ENCODE results near the gene PARD3.
"Not testable (repeated sequence)": the region's sequence is repeated elsewhere in the genome, so short reads cannot be mapped to it uniquely, and the experiment has no call there.

Gene PARD3

DNA sequence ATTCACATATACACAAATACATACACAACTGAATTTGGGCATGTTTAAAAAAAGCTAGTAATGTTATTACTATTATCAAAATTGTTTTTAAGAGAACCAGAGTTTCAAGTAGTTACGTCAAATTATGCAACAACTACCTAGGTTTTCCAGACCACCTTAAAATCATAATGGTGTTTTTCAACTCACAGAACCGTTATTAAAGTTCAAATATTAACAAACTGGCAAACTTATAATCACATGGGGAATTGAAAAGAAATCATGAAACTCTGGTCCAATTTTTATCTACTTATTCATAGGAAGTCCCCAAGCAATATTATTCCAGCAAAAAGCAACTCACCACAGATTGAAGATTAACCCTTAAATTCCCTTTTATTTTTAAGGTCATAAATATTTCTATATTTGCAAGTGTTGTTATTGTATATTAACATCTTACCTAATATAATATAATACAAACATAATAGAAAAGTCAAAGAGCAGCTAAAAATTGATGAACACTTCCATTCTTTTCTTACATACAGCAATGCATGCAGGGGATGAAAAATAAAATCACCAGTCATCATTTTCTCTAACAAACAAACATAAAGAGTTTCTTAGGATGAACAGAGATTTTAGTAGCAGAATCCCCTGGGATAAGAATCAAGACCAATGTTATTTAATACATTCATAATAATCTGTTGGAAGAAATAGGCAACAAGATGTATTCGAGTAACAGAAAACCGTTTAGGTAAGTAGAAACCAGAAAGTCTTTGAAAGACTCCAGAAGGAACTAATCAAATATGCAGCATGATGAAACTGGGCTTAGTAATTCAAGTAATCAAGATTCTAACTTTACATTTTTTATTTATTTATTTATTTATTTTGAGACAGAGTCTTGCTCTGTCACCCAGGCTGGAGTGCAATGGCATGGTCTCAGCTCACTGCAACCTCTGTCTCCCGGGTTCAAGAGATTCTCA, 391.1 kb downstream of the PARD3 start:
- DNase-seq (ENCODE audit: low spot score) = no peak

GRCh38 chr10:34420795-34421194, 394.3 kb downstream of the PARD3 start:
- no peak for DNase-seq (ENCODE audit: low spot score)

- DNase-seq (ENCODE audit: low spot score) = no peak
Measured at GRCh38 chr10:34420273-34420672, 394.8 kb downstream of the PARD3 start.

DNA sequence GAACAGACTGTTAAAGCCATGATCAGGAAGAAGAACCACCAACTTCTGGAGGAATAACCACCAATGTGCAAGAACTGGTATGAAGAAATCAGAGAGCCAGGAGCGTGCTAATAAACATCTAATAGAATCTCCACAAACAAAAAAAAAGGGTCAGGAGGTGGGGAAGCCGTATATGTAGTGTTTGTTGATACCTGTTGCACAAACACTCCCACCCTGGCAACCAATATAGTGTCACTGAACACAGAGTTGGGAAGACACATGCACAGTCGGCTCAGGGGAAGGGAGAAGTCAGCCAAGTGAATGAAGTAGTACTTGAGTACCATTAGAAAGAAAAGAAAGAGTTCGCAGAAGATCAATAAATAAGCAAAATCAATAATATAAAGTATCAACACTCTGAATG, 400.1 kb downstream of the PARD3 start:
- DNase-seq (ENCODE audit: low spot score) = no peak

- no peak for DNase-seq (ENCODE audit: low spot score)
Measured at GRCh38 chr10:34413756-34414587, 401.1 kb downstream of the PARD3 start.

DNA sequence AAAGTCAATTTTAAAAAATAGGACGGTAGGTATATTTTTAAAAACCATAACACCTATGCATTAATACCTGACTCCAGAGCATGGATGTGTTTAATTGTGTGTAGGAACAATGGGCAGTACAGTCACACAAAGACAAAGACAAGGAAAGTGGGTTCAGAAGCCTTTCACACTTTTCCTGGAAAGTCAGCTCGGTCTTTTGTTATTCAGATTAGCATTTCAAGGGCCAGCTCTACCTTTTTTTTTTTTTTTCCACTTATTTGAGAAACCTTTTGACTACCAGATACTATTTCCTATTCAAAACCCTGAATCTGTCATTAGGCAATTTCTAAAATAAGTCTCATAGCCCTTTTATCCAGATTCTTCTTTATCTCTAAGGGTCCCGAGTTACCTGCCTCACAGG, 401.9 kb downstream of the PARD3 start:
- no peak for DNase-seq (ENCODE audit: low spot score)

DNA sequence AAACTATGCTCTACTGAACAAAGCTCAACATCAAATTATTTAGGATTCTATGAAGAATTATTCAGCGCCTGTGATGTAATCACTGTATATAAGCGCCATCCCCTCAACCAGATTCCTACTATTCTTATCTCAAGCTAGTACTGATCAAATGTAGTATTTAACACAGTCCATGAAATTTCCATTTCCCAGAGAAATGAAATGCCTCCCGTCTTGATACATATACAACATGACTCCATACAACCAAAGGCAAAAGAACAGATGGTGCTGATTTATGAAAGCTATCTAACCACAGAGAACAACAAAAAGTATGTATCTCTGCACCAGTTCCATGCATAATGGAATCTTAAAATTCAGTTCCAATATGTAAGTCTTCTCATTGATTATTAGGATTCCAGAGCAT, 406.1 kb downstream of the PARD3 start:
- DNase-seq (ENCODE audit: low spot score) = no peak

GRCh38 chr10:34408381-34408780, 406.7 kb downstream of the PARD3 start:
- DNase-seq (ENCODE audit: low spot score) = no peak

DNA sequence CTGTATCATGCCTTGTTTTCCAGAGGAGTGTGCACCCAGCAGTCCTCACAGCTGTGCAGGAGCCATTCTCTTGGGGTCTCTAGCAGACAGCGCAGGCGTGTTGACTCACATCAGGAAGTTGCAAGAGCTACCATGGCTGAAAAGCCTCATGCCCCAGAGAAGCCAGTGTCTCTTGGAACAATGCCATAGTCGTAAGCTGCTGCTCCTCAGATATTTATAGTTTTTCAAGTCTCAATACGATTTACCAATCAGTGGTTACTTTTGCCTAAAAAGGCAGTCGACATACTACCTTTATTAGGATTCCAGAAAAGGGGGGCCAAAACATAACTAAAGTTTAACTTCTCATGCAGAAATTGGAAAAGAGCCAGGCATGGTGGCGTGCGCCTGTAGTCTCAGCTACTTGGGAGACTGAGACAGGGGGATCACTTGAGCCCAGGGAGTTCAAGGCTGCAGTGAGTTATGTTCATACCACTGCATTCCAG, 407.7 kb downstream of the PARD3 start:
- DNase-seq (ENCODE audit: low spot score) = no peak

DNA sequence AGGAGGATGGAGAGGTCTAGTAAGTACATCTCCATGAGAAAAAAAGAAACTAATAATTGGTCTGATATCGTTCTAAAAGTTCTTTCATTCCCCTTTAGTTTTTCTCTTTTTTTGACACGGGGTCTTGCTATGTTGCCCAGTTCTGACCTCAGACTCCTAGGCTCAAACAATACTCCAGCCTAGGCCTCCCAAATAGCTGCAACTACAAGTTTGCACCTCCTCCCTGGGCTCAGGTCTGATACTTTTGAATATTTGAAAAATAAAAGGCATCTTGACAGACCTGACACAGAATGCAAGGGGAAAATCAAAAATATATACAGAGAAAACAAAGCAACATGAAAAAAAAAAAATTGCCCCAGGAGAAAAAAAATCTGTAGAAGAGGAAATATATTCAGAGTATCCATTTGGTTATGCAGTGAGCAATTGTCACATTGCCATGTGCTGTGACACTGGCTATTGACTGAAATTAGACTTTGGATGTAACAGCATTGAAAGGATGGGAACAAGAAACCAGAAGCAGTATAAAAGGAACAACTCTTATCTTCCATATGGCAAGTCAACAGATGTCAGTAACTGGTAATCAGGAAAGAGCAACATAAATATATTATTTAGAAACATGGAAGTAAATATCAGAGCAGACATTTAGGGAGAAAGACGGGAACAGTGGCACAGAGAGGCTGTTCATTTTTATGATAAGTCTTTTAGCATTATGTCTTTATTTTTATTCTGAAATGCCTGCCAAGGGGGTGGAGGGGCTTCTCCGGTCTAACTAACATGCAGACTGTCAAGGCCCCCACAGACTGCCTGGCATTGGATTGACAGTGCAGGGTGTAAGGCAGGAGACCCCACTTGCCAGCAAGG, 408.4 kb downstream of the PARD3 start:
- DNase-seq (ENCODE audit: low spot score) = no peak

GRCh38 chr10:34405611-34406462, 409.3 kb downstream of the PARD3 start:
- no peak for DNase-seq (ENCODE audit: low spot score)

DNA sequence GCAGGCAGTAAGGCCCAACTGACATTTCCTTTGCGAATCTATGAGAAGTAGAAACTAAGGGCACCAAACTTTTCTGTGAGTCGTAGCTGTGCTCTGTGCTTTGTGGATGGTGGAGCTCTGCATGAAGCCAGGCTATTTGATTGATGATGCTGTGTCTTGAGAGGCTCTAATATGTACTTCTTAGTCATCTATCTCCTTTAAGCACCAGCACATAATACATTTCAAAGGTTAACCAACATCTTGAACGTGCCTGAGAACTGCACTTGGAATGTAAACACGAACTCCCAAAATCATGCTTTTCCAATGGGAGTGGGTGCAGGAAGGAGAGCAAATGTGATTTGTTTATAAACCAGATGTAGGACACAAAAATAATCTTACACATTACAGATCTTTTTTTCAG, 411.6 kb downstream of the PARD3 start:
- no peak for DNase-seq (ENCODE audit: low spot score)

DNA sequence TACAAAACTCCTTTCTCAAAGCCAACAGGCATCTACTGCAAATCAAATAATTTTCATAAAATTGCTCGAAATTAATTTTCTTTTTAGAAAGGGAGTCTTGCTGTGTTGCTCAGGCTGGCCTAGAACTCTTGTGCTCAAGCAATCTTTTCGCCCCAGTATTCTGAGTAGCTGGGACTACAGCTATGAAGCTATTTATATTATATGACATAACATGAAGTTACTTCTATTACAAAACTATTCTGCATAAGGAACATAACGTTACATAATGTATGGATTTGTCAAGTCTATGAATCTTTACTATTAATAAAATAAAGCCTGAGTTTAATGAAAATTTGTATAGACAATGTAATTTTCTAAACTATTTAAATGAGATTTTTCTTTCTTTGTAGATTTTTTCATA, 415.0 kb downstream of the PARD3 start:
- no peak for DNase-seq (ENCODE audit: low spot score)

DNA sequence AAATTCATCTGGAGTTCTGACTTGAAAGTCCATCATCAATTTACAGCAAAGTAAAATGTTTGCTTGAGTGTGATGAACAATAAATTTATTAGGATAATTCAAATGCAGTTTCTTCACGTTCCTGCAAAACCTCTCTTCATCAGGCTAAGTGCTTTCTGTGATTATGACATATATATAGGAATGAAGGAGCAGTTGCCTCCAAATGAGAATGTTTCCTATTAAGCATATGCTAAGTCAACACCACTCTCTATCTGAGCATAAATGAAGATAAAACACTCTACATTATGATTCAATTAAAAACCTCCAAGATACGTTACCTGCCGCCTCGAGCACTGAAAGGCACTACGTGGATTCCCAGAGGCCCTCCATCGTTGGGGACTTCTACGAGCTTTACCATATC, 416.1 kb downstream of the PARD3 start:
- DNase-seq (ENCODE audit: low spot score) = no peak

DNA sequence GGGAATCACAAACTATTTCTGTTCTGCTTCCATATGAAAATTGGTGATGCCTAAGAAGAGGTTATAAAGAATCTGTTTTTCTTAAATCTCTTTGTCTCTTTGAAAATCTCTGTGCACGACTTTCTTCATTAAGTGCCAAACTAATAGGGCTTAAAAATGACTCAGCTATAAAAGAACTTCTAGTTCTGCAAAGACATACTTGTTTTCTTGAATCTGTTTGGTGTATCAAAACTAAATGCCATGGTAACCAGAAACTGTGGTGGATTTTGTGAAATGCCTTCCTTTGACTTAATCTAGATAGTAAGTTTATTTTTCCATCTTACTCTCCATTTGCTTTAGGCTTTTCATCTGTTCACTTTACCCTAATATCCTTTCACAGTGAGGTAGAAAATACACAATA, 417.8 kb downstream of the PARD3 start:
- no peak for DNase-seq (ENCODE audit: low spot score)

DNA sequence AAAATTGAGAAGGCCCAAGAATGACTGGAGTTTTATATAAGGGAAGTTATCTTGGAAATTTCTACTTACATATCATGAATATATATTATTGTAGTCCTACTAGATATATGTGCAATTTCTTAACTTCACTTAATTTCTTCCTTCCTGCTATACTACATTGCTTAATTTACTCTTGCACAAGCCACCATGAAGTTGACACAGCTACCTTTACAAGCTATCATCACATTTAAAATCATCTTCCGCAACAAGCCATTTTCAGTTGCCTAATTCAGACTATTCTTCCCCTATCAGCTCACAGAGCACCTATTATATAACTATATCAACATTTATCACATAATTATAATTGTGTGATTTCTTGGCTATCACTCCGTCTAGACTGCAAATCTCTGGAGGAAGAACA, 418.4 kb downstream of the PARD3 start:
- DNase-seq (ENCODE audit: low spot score) = no peak

GRCh38 chr10:34392641-34393170, 422.4 kb downstream of the PARD3 start:
- no peak for DNase-seq (ENCODE audit: low spot score)

DNA sequence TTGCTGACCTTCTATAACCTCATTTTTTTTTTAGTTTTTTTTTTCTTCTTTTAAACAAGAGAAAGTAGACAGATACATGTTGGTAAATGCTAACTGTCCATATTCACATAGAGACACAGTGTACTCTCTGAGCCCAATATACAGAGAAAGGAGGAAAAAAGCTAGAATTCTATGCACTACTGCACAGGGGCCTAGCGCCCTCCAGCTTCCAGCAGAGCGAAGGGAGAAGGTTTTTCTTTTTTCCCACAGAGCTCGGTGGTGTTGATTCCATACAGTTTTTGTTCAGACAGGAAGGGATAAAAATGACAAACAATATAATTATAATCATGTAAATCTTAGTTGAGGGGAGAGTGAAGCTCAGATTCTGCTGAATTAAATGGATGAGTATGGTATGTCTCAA, 423.9 kb downstream of the PARD3 start:
- not testable (repeated sequence) for DNase-seq (ENCODE audit: low spot score)

- DNase-seq (ENCODE audit: low spot score) = no peak
Measured at GRCh38 chr10:34389801-34390200, 425.3 kb downstream of the PARD3 start.

DNA sequence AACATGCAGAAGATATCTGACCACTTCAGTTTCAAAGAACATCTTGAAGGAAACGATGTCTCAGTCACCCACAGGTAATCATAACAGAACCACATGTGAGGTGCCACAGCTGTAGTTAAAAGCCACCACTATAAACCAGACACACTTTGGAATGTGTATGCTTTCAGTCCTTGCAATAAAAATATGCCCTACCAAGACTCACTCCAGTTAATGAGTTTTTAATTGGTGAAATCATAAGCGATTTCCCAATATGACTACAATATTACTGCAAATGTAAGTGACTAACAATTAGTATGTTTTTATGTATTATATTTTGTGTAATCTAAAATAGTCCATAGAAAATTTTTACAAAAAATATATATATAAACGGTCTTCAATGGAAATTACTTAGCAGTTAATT, 428.2 kb downstream of the PARD3 start:
- DNase-seq (ENCODE audit: low spot score) = no peak

GRCh38 chr10:34384372-34384771, 430.7 kb downstream of the PARD3 start:
- DNase-seq (ENCODE audit: low spot score) = no peak

Measured in hematopoietic multipotent progenitor cell treated with erythropoietin and hydrocortisone succinate and interleukin-3 and kit ligand, for 17 days (in vitro differentiated cells).